Lower leg skin (tissue), 4 donors: ENCODE results near the gene PXDN. TPM values are rescaled to one million over a fixed set of nuclear protein-coding genes. Genes with fewer than 3 reads are reported as not detected.
"Not testable (repeated sequence)": the region's sequence is repeated elsewhere in the genome, so short reads cannot be mapped to it uniquely, and the experiment has no call there.

ENCODE experiments used
- DNase-seq, 2 donors: peaks; one replicate each; pipeline ENCODE4 v3.0.0-alpha.2; 2019; ENCODE audit warnings: low spot score in 2 of 2
- H3K4me3 ChIP-seq: fragments of 200-600 bp; sonication (generic); 2 replicates; pipeline ENCODE4 v1.5.1; 2017; ENCODE audit warnings: mild to moderate bottlenecking, low read depth; ENCODE audit not compliant: poor library complexity, severe bottlenecking
- POLR2A ChIP-seq, 2 donors: fragments of 450-650 bp; IDR thresholded peaks; one replicate each; pipeline ENCODE4 v1.6.1; 2016 to 2017; ENCODE audit warnings: antibody characterized with exemption in 2 of 2, mild to moderate bottlenecking in 1 of 2, moderate library complexity in 1 of 2
- WGBS, 2 donors: methylation state at CpG; one replicate each; pipeline ENCODE4 v1.1.5; 2018; 5-methylcytosine and 5-hydroxymethylcytosine counted together
- intact Hi-C: fragments of 100-400 bp; cut with DNase I; formaldehyde crosslinking; loops from one replicate; pipeline ENCODE4 v1.15.0; 2023; ENCODE audit warnings: low total_unique reads
- total RNA-seq, 4 donors: library from RNA; depleted of rRNA; stranded (reverse); fragments of >200 nt; gene quantifications; one replicate each; pipeline ENCODE4 v1.1.0, GENCODE V29; 2016
- TF ChIP-seq, protein P1 (sequence below), 3 donors: fragments of 450-650 bp; IDR thresholded peaks; one replicate each; pipeline ENCODE4 v1.5.1; 2016; ENCODE audit warnings: antibody characterized with exemption in 3 of 3, mild to moderate bottlenecking in 3 of 3, moderate library complexity in 2 of 3

PXDN gene
- total RNA-seq, 4 donors from 2014 or later, result 4.7 to 13.7 (median 7.0) TPM

- WGBS, 2 donors, result 89 to 92% methylated on average over 4 of the region's 4 CpGs
- intact Hi-C loops, result no loop called here
- H3K4me3 ChIP-seq, result no peak overlapping the region
- no peak for TF ChIP-seq POLR2A (IDR thresholded peaks at IDR 0.05)
- TF ChIP-seq, protein P1, sequence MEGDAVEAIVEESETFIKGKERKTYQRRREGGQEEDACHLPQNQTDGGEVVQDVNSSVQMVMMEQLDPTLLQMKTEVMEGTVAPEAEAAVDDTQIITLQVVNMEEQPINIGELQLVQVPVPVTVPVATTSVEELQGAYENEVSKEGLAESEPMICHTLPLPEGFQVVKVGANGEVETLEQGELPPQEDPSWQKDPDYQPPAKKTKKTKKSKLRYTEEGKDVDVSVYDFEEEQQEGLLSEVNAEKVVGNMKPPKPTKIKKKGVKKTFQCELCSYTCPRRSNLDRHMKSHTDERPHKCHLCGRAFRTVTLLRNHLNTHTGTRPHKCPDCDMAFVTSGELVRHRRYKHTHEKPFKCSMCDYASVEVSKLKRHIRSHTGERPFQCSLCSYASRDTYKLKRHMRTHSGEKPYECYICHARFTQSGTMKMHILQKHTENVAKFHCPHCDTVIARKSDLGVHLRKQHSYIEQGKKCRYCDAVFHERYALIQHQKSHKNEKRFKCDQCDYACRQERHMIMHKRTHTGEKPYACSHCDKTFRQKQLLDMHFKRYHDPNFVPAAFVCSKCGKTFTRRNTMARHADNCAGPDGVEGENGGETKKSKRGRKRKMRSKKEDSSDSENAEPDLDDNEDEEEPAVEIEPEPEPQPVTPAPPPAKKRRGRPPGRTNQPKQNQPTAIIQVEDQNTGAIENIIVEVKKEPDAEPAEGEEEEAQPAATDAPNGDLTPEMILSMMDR (IDR thresholded peaks at IDR 0.05), result no peak
- DNase-seq, result peak in 1 of 2 donors; percentile 21
Observed at GRCh38 chr2:1757567-1757966, 13.3 kb upstream of the PXDN start.

DNA sequence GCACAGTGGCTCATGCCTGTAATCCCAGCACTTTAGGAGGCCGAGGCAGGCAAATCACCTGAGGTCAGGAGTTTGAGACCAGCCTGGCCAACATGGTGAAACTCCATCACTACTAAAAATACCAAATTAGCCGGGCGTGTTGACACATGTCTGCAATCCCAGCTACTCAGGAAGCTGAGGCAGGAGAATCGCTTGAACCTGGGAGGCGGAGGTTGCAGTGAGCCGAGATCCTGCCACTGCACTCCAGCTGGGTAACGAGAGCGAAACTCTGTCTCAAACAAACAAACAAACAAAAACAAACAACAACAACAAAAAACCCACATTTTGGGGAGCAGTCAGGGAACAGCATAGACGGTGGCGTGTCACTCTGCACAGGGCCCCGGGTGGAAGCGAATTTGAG, 12.8 kb upstream of the PXDN start:
- peak in 1 of 2 donors; percentile 45 for DNase-seq
- intact Hi-C loops, H3K4me3 ChIP-seq: not testable (repeated sequence)
- WGBS, 2 donors, result 86 to 93% methylated on average over 12 of the region's 12 CpGs

DNA sequence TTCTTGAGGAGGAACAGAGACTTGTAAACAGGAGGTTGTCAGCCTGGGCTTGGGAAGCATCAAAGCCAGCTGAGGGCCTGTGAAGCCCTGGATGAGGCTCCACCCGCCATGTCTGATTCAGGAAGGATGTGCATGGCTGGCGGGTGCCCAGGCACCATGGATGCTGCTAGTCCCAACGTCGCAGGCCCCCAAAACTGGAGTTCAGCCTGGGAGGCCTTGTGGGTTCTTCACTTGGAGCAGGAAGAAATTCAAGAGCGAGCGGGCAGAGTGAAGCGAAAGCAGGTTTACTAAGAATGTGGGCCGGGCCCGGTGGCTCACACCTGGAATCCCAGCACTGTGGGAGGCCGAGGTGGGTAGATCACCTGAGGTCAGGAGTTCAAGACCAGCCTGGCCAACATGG, 12.1 kb upstream of the PXDN start:
- DNase-seq, result peak in 1 of 2 donors; percentile 66
- TF ChIP-seq, protein P1 (IDR thresholded peaks at IDR 0.05), result no peak
- 89 to 95% methylated on average over 10 of the region's 10 CpGs for WGBS, 2 donors
- H3K4me3 ChIP-seq, result no peak overlapping the region
- intact Hi-C loops, result no loop called here

- DNase-seq, result peak in 1 of 2 donors; percentile 52
- intact Hi-C loops, result no loop called here
- TF ChIP-seq POLR2A (IDR thresholded peaks at IDR 0.05), result no peak
- TF ChIP-seq, protein P1 (IDR thresholded peaks at IDR 0.05), result no peak
- WGBS, 2 donors, result 82 to 90% methylated on average over 18 of the region's 18 CpGs
- no peak overlapping the region for H3K4me3 ChIP-seq
Observed at GRCh38 chr2:1755436-1756191, 11.3 kb upstream of the PXDN start.

DNA sequence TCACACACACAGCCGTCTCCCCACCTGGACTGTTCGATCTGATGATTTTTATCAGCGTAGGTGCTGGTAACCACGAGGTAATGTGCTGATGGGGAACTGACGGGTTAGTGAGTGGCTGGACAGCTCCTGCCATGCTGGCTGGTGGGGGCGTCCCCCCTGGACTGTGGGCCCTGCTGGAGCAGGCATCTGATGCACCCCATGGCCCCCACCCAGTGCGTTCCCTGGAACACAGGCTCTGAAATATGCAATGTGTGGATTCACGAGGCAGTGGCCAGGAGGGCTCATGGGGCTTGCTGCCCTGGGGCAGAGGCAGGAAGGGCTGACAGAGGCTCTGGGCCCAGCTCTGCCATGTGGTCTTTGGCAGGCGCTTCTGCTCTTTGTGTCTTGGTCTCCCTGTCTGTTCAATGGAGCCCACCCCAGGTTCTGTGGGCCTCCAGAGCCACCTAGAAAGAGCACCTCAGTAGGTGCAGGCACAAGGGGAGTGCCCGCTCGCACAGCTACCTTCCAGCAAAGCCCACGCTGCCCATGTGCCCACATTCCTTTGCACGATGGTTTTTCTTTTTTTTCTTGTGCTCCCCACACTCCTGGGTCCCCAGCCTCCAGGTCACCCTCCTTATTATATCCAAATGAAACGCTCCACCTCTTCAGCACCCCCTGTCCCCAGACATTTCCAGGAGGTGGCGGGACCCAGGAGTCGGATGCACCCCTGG, 10.3 kb upstream of the PXDN start:
- 89 to 95% methylated on average over 15 to 16 of the region's 16 CpGs for WGBS, 2 donors
- no peak for TF ChIP-seq POLR2A (IDR thresholded peaks at IDR 0.05)
- TF ChIP-seq, protein P1 (IDR thresholded peaks at IDR 0.05), result no peak
- DNase-seq, result peak in 1 of 2 donors; percentile 67
- no peak overlapping the region for H3K4me3 ChIP-seq
- intact Hi-C loops, result no loop called here

DNA sequence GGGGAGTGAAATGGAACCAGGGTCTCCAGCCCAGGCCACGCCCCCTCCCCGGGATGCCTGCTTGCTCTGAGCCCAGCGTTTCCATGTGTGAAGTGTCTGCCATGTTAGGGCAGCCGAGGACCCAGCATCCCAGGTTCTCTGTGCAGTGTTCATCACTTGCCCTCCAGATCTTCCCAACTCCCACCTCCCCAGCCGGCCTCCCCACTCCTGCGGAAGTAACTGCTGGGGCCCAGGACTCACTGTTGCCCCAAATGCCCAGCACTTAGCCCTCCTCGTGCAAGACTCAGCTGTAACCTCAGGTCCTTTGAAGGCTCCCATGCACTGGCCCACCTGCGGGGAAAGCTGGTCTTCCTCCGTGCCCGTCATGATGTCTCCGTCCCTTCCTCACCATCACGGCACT, 9.7 kb upstream of the PXDN start:
- intact Hi-C loops, result no loop called here
- TF ChIP-seq, protein P1 (IDR thresholded peaks at IDR 0.05), result no peak
- TF ChIP-seq POLR2A (IDR thresholded peaks at IDR 0.05), result no peak
- WGBS, 2 donors, result 86 to 93% methylated on average over 12 of the region's 12 CpGs
- no peak overlapping the region for H3K4me3 ChIP-seq
- peak in 1 of 2 donors; percentile 69 for DNase-seq
